Measurements from ENCODE around the gene LILRA5.

GRCh38 chr19:54317108-54317964 is 4.4 kb upstream of the LILRA5 start:
- TF ChIP-seq CTCF (IDR thresholded peaks at IDR 0.05; ENCODE audit: poor library complexity, severe bottlenecking) = no peak
- TF ChIP-seq EP300 (conservative IDR thresholded peaks at IDR 0.05; ENCODE audit: poor library complexity, severe bottlenecking) = no peak
- TF ChIP-seq, protein P1, sequence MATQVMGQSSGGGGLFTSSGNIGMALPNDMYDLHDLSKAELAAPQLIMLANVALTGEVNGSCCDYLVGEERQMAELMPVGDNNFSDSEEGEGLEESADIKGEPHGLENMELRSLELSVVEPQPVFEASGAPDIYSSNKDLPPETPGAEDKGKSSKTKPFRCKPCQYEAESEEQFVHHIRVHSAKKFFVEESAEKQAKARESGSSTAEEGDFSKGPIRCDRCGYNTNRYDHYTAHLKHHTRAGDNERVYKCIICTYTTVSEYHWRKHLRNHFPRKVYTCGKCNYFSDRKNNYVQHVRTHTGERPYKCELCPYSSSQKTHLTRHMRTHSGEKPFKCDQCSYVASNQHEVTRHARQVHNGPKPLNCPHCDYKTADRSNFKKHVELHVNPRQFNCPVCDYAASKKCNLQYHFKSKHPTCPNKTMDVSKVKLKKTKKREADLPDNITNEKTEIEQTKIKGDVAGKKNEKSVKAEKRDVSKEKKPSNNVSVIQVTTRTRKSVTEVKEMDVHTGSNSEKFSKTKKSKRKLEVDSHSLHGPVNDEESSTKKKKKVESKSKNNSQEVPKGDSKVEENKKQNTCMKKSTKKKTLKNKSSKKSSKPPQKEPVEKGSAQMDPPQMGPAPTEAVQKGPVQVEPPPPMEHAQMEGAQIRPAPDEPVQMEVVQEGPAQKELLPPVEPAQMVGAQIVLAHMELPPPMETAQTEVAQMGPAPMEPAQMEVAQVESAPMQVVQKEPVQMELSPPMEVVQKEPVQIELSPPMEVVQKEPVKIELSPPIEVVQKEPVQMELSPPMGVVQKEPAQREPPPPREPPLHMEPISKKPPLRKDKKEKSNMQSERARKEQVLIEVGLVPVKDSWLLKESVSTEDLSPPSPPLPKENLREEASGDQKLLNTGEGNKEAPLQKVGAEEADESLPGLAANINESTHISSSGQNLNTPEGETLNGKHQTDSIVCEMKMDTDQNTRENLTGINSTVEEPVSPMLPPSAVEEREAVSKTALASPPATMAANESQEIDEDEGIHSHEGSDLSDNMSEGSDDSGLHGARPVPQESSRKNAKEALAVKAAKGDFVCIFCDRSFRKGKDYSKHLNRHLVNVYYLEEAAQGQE (IDR thresholded peaks at IDR 0.05; ENCODE audit: borderline replicate concordance) = no peak
- TF ChIP-seq TAF1 (IDR thresholded peaks at IDR 0.05; ENCODE audit: low read depth) = no peak
- no peak for TF ChIP-seq POLR2AphosphoS5 (IDR thresholded peaks at IDR 0.05)
- TF ChIP-seq RAD21 (conservative IDR thresholded peaks at IDR 0.05) = no peak
- no peak for TF ChIP-seq MXI1 (conservative IDR thresholded peaks at IDR 0.05; ENCODE audit: poor library complexity, severe bottlenecking)
- no peak for TF ChIP-seq EZH2 (IDR thresholded peaks at IDR 0.05; ENCODE audit: borderline replicate concordance, insufficient read depth, low read length, poor library complexity, severe bottlenecking)
